ENCODE measurements around the gene PAX7.

- TF ChIP-seq CTCF (IDR thresholded peaks at IDR 0.05), result no peak
- no peak for TF ChIP-seq ZFX (IDR thresholded peaks at IDR 0.05; ENCODE audit: borderline replicate concordance)
Observed at GRCh38 chr1:18752409-18752808, 121.8 kb downstream of the PAX7 start.
